HG03108 (cell line): ENCODE results near the gene NETO1.

Experiments
- ATAC-seq: cut with Tn5 transposase; IDR thresholded peaks from one replicate; pipeline ENCODE4 v1.9.1; 2021; ENCODE audit warnings: moderate library complexity; ENCODE audit not compliant: unreplicated experiment

The NETO1 gene

GRCh38 chr18:72846736-72847533 lies 20.9 kb downstream of the NETO1 start:
- no peak for ATAC-seq

DNA sequence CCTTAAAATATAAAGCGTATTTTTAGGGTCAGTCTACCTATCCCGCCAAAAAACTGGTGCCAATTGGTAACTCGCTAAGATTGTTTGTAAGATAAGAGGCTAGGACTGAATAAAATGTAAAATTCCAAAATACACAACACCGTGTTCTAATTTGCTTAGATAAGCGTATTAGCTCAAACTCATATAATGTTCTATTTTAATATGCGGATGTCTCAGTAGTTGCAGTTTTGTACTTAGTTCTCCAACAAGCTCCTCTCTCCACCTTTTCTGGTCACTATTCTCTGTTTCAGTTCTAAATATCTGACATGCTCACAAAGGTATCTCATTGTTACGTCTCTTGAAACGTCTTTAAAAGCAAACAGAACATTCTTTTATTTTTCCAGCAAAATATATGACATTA lies 24.0 kb downstream of the NETO1 start:
- no peak for ATAC-seq

DNA sequence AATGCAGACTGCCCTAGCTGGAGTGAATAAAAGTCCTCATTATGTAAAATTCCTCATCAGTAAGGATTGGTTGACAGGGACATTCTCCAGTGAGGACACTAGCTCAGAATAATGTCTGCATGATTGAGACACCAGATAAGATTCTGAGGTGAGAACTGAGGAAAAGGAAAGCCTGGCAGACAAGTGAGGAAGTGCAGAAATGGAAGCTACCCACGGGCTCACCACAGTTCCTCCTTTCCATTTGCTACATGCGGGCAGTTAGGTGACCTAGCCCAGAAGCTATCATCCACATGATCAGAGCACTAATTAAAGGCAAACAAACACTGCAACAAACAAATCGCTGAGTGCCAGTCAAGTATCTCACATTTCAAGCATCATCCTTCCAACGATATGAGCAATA lies 27.7 kb downstream of the NETO1 start:
- no peak for ATAC-seq

DNA sequence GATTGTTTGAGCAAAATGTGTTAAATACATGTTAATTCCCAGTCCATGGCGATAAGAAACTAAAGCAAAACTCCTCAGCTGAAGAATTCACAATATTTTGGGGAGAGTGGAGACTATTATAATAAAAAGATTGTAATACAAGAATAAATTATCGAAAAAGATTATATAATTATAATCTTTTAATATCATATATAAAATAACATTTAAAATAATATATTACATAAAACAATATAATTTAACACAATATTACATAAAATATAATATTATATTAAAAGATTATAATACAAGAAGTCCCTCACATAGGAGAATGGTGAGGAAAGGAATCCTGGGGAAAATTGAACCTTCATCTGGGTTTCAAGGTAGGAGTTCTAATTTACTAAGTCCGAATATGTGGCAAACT lies 33.1 kb downstream of the NETO1 start:
- ATAC-seq: no peak

DNA sequence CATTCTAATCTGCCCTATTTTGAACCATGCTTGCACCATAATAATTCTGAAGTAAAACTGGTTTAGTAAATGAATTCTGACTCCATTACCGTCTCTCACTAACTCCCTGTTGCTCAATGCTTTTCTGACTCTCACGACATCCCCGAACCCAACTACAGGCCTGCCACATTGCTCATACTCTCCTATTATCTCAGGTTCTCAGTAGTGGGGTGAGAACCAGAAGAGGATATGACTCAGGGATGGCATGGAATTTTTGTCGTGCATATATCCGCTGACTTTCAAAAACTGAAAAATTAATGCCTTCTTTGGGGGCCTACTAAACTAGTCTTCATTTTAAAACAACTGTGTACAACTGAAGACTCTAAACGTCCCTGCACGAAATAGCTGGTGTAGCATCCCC lies 34.3 kb downstream of the NETO1 start:
- ATAC-seq: no peak

DNA sequence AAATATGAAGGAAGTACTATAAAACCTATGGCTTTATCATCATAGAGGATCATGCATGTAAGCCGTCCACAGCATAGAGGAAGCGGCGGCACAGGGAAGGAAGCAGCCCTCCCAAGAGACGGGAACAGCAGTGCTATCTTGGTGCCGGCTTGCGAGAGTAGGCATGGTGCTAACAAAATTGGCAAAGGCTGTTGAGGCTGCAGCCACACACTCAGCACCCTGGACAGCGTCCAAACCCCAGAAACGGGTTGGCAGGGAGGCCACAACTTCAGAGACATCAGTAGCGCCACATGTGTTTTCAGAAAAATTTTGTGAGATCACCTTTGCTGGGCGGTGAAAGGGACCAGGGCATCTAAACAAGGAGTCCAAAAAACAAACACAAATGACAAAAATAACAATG lies 37.7 kb downstream of the NETO1 start:
- no peak for ATAC-seq

- no peak for ATAC-seq
Observed at GRCh38 chr18:72828601-72829000, 39.2 kb downstream of the NETO1 start.

DNA sequence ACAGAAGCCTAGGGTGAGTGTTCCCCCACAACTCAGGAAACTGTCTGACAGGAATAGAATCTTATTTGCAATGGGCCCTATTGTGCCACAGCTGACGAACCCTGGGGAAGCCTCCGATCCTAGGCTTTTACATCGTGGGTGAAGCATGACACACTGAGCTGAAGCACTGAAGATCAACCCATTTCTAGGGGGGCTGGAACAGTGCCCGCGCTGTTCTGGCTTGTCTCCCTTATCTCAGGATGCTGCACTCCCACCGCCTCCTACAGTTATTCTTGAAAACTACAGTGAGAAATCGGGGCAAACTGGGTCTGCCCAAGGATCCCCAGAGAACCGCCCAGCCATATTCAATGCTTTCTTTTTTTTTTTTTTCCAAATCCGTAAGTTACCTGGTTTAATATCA lies 41.1 kb downstream of the NETO1 start:
- no peak for ATAC-seq

- ATAC-seq: no peak
Observed at GRCh38 chr18:72823345-72823744, 44.4 kb downstream of the NETO1 start.

DNA sequence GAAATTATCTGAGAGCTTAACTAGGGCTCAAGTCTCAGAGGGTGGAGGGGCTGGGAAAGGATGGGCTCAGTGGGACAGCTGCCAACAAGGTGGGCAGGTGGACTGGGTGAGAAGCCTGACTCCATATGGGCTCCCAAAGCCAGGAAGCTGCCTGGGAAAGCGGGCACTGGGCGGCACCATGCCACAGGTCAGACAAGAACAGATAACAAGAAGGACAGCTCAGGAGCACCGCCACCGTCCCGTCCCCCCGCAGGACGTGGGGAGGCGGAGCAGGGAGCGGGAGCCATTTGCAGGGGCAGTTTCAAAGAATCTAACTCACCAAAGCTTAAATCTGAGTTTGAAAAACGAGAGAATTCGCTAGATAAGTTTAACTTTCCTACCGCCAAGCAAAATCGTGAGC lies 45.6 kb downstream of the NETO1 start:
- ATAC-seq: no peak

DNA sequence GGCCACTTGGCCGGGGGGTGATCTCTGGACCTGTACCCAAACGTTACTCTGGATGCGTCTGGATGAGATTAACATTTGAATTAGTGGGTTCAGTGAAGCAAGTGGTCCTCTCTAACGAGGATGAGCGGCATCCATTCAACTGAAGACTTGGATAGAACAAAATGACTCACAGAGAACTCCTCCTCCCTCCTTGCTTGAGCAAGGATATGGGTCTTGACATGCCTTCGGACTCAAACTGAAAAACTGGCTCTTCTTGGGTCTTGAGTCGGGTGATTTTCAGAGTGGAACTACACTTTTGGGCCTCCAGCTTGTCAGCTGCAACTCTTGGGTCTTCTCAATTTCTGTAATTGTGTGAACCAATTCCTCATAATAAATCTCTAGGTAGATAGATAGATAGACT lies 47.2 kb downstream of the NETO1 start:
- no peak for ATAC-seq

- no peak for ATAC-seq
Observed at GRCh38 chr18:72819050-72819449, 48.7 kb downstream of the NETO1 start.

DNA sequence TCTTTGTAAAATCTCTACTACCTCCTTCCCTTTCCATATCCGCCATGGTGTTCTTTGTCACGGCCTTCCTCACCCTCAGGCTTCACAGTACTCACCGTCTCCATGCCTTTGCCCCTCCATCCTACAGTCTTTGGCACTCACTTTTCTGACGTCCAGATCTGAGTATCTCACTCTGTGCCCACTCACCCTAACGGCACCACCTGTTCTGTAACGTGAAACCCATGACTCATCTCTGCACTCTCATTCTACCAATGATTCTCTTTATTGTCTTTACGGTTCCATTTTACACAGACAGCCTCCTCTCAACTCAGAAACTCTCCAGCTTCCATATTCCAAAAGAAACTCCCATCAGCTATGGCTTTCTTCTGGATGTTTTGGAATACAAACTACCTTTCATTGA lies 56.7 kb downstream of the NETO1 start:
- no peak for ATAC-seq

GRCh38 chr18:72808680-72809079 lies 59.1 kb downstream of the NETO1 start:
- no peak for ATAC-seq

- no peak for ATAC-seq
Observed at GRCh38 chr18:72799106-72799505, 68.7 kb downstream of the NETO1 start.

- no peak for ATAC-seq
Observed at GRCh38 chr18:72783530-72783929, 84.3 kb downstream of the NETO1 start.

DNA sequence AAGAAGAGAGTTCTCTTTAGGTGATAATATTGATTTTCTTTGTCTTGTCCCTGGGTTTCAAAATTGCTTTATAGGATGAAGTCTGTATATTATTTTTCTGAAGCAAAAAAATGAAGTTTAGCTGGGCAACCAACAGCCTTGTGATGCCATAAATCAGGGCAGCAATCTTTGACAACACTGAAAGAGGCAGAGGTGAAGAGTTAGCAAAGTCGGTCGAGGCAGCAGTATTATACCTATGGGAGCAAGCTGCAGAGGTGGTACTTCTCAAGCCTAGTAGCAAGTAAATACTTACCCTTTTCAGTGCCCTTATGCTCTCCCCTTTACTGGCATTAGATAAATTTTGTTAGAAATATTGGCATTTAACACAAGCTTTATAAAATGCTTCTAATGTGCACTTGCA lies 92.9 kb downstream of the NETO1 start:
- ATAC-seq: no peak

DNA sequence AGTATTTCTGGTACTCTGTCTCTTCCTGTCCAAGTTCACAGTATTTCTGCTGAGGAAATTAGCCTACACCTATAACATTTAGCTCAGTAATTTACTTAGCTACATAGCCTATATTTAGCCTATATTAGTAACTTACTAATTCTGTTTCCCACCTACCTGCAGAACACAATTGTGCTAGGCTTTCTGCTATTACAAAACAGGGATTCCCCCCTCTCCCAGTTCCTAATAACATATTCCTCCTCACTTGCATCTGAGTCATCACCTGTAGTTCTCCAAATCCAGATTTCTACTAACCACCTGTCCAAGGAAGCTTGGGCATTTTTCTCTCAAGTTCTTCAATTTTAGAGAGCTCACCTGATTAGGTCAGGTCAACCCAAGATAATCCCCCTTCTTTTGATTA lies 94.9 kb downstream of the NETO1 start:
- ATAC-seq: no peak

GRCh38 chr18:72768681-72769229 lies 99.0 kb downstream of the NETO1 start:
- no peak for ATAC-seq

GRCh38 chr18:72762515-72763122 lies 105.2 kb downstream of the NETO1 start:
- ATAC-seq: no peak

DNA sequence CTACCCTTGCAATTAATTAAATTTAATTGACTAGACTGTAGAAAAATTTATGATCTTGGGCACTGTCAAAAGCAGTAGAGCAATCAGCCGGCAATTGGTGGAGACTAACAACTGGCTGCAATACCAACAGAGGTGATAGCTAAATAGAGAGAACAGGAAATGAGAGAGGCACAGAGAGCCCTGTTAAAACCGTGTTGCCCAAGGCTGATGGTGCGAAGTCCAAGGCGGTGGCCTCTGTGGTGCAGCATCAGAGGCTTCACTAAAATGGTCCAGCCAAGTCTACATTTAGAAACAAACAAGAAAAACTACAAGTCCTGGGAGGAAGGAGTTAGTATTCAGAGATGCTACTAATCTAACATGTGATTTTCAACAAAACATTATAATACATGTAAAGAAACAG lies 115.6 kb downstream of the NETO1 start:
- ATAC-seq: no peak

DNA sequence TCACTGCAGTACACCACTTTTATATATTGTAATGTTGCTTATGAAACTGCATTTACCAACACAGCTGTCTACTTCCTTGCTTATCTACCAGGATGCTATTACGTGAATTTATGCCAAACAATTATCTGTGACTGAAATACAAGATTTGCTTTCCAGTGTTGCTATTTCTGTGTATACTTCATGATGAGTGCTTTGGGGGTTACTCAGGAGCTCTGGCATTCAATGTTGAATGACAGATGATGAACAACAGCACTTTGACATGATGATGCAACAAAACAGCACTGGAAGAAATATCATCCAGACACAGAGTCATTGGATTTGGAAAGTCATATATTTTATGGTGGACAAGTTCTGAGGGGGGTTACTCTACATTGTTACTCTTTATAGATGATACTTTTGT lies 125.8 kb downstream of the NETO1 start:
- ATAC-seq: no peak

DNA sequence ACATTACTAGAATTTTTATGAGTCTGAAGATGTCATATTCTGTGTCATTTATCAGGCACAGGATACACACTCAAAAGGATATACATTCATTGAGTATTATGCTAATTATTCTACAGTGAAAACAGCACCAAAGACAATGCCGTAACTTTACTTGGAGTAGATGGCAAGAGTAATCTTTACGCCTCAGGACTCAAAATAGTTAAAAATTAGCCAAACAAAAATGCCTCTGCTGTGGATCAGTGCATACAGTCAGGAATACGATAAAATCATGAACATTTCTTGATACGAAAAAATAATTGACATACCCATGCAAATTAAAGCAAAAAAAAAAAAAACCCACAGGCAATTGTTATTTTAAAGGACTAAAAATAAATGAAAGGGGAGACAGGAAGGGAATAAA lies 129.7 kb downstream of the NETO1 start:
- ATAC-seq: no peak
